ENCODE results near the gene C4orf51.

The C4orf51 gene

DNA sequence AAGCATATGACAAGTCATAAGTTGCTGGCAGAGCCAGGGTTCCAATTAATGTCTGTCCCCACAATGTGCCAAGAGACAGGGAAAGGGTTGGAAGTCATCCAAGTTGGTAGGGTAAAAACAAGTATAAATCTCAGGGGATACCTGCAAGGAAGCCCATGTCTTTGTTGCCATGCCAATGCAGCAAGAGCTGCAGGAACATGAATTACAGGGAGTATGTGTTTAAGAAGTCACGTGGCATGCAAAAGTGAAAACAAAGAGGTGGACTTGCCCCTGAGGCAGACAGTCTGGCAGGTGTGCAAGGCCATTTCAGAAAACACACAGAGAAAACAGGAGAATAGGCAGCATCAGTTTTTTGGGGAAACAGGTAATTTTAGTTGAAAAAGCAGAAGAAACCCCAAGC, 29.4 kb downstream of the C4orf51 start:
- FAIRE-seq (no peak), DNase-seq (ENCODE audit: low spot score) (no peak)

DNA sequence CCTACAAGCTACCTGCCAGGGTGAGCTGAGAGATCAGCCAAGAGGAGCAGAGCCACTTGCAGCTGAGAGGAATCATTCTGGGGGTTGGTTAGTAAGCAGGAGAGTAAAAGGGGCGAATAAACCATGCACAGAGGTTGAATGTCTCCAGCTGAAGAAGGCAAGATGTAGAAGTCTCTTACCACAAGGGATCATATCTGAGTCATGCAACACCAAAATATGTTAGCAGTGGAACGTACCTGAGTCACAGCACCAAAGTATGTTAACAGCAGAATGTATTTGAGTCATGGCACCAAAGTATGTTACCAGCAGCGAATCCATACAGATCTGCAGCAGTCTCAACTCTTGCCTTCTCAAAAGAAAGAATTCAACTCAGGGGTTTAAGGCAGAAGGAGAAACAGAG, 29.9 kb downstream of the C4orf51 start:
- DNase-seq (ENCODE audit: low spot score) (peak; percentile 28), FAIRE-seq (no peak)

DNA sequence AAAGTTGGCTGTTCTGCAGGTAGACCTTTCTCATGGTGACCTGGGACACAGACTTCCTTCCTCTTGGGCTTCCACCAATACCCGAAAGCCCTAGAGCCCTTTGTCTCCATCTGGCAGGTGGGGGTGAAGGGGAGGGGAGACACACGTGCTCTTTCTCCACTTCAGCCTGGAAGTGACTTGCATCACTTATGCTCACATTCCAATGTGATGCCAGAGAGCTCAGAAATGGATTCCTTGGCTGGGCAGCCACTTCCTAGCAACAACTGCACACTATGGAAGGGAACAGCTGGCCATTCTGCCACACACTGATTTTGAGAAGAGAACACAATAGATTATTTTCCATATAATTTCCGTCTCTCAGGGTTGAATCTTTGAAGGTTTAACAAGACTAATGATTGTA, 36.3 kb downstream of the C4orf51 start:
- FAIRE-seq (no peak), DNase-seq (ENCODE audit: low spot score) (no peak)

DNA sequence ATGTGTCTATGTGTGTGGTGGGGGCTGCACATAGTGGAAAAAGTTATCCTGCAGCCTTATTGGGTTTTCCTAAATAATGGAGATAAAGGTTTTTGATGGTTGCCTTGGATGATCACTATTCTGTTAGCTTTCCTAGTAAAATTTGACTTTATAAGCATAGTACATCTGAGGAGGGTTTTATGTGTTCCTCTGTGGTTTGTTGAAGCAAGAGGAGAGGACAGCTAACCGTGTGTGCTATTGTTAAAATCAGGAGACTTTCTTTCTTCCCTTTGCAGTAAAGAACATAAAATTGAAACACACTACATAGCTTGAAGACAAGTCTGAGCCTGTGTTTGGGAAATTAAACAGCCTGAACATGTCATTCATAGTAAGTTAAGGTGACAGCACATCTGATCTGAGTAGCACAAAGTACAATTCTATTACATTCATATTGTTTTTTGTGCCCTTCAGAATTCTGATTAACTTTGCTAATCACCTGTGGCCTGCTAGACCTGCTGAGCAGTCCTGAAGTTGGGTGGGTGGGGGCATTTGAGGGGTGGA, 36.8 kb downstream of the C4orf51 start:
- FAIRE-seq (no peak), DNase-seq (ENCODE audit: low spot score) (no peak)

DNA sequence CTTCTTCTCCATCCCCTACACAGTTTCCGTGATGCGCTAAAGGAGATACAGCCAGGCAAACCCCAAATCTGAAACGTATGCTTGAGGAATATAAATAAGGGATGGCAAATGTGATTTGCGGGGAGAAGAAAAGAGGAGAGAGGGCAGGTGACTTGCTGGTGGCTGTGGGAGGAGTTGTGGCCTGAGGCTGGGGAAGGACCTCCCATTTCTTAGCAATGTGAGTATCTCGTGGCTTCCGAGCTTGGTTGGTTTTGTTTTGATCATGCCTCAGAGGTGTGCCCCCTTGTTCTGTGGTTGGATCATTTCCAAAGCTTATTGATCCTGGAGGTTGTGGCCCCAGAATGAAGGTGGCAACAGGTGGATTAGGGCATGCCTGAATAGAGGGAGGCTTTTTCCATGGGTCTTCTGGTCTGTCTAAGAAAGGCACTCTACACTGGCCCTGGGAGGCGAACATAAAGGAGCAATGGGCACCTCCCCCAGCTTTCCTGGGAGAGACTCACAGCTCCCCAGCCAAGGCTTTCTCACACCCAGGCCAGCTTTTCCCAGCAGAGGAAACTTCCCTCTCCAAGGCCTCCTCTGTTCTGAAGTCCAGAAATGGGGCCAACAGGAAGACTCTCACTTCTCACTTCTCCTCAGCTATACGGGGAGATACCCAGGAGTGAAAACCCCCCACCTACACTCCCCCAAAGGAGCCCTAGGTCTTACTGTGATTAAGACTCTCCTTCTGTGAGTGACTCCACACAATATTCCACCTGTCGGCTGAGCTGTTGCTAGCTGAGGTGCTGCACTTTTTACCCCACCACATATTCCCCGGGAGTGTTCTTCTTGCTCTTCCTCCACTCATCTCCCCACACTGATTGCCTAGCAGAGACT, 40.0 kb downstream of the C4orf51 start:
- DNase-seq (ENCODE audit: low spot score) (no peak), FAIRE-seq (no peak)

DNA sequence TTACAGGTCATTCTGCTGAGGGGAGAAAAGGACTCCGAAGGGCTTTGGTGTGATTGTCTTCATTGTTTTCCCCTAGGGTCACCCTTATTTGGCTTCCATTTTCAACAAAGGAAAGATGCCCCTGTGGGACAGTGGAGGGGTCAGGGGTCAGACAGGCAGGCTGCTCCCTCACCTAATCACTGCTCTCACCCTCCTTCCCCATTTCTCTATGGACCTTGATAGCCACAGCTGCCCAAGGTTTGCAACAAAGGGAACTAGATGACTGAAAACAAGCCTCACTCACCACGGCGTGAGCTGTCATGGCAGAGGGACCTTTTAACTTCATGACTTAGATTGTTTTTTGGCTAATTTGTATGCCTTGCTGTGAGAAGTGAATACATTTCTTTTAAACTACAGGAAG, 40.7 kb downstream of the C4orf51 start:
- DNase-seq (ENCODE audit: low spot score) (no peak), FAIRE-seq (no peak)

DNA sequence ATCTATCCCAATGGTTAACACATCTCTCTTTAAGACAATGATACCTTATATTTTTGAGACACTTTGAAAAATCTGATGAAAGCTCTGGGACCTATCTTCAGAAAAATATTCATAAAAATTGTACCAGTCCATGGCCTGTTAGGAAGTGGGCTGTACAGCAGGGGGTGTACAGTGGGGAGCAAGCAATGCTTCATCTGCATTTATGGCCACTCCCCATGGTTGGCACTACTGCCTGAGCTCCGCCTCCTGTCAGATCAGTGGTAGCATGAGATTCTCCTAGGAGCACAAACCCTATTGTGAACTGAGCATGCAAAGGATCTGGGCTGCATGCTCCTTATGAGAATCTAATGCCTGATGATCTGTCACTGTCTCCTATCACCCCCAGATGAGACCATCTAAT, 42.6 kb downstream of the C4orf51 start:
- FAIRE-seq: no peak
- no peak for DNase-seq (ENCODE audit: low spot score)

DNA sequence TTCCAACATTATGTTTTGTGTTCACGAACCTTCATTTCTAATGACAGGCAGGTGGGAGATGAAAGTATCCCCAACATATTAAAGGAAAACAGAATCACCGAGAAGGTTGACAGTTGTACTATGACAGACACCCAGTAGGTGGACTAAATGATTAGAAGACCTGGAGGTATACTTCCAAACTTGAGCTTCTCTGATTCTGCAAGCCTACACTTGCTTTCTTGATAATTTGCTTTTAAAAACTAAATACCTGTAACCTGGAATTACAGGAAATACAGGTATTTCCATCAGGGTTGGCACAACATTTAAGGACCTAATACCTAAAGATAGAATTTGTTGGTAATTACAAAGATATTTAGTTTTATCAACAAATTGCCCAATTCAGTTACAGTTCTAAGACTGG, 43.4 kb downstream of the C4orf51 start:
- no peak for FAIRE-seq
- no peak for DNase-seq (ENCODE audit: low spot score)

DNA sequence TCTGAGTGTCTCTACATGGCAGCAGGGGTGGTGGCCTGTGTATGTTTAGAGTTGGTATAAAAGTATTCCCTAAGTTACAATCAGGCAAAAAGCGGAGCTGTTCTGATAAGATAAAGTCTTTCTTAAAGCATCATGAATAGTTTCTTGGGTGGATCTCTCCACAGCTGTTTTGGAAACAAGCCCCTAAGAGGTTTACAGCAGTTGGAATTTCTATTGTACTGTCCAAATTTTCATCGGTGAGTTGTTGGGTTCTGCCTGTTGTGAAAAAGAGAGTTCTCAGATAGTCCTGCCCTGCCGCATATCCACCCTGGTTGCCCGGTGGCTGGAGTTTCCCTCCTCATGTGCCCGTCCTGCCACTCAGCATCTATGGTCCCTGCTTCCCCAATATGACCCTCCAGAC, 50.1 kb downstream of the C4orf51 start:
- DNase-seq (ENCODE audit: low spot score) (no peak), FAIRE-seq (no peak)

DNA sequence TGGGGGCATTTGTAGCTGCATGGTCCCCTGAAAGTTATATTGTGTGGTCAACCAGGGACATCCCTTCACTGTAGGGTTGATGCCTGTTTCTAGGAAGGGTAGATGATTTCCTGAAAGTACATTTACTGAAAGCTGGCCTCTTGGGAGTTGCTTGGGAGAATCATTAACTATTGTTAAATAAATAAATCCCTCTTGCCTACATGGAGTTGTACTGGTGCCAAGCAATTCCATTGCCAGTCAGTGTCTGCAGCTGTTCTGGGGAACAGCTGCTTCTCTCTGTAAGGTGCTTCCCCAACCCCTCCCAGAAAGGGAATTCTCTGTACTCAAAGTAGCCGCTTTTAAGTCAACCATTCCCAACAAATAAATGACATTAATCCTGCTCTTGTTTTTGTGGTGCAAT, 51.1 kb downstream of the C4orf51 start:
- DNase-seq (ENCODE audit: low spot score) (peak; percentile 66), FAIRE-seq (peak; percentile 77)

DNA sequence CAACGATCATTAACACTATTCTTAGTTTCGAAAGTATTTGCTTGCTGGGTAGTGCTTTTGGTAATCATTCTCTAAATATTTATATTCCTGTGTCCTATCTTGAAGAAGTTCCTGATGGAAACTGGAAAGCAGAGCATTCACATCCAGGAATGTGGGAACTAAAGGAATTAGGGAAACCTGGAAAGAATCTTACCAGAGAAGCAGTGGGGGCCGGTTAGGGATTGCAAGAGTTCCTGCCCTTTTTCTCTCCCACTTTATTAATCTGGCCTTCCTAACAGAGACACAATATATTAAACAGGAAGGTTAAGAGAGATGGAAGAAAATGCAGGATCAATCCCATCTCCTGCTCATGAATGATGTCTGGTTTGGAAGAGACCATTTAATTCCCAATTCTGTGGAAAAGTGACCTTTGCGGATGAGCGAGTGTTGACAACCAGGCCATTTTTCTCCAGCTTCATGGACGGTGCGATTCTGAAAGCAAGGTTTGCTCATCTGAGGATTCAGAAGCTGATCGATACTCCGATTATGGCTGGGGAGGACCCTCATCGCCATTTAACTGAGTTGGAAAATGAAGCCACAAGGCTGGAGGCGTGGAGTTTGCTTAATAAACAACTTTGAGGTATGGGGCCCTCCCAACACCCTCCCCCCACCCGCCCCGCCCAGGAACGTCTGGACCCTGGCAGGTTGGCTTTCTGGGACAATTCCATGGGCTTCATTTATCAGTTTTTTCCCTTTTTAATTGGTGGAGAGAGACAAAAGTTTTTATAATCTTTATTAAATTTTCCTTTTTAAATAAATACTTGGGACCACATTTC, 52.3 kb downstream of the C4orf51 start:
- no peak for FAIRE-seq

DNA sequence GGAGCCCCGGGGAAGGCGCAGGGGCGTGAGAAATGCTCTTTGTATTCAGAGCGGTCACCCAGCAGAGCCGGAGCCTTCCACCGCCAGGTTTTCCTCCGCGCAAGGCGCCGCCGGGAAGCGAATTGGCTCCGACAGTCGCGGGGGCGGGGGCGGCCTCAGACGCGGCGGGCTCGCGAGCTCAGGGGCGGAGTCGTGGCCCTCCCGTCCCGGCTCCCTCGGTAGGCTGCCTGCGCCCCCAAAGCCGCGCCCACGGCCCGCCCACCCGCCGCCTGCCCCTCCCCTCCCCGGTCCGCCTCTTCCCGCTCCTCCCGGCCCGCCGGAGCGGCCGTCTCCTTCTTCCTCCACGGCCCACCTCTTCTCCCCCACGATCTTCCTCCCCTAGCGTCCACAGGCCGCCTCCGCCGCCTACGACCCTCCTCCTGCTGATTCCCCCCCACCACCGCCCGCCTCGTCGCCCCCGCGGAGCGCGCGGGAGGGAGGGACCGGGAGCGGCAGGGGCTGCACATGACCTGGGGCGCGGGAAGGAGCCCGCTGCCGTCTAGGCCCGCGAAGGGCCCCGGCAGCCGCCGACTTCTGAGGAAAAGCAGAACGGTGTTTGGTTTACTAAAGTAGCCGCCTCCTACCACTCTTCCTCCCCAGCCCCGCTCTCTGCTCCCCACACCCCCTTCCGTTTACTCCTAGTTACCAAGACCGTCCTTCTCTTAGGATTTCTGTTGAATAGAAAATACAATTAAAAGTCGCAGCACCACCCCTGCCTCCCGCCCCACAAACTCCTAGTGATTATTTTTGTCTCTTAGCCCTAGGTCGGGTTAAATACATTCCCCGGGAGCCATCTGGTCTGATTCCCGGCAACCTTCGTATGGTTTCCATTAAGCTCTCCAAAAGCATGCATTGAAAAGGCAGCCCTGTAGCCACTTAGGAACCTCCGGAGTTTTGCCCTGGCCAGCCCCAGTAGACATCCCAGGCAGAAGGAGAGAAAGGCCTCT, 53.2 kb downstream of the C4orf51 start:
- FAIRE-seq: no peak
- DNase-seq (ENCODE audit: low spot score): peak; percentile 84

More for the DNA sequence above, 52.3 kb downstream of the C4orf51 start:
- DNase-seq (ENCODE audit: low spot score): no peak

DNA sequence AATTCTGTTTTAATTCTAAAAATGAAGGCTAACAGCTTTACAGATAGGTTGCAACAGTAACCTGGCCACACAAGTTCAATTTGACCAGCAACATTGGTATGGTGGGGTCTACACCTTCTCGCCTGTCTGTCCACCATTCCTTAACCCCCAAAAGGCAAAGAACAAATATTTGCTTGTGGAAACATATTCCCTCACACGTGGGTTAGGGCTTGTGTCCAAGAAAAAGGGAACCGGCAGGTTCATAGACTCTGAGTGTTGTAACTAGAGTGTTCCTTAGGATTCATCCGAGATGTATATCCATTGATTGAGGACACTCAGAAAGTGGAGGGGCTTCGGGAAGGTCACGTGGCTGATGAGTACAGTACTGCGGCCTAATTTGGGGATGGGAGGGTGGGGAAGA, 54.1 kb downstream of the C4orf51 start:
- no peak for FAIRE-seq
- peak; percentile 4 for DNase-seq (ENCODE audit: low spot score)

DNA sequence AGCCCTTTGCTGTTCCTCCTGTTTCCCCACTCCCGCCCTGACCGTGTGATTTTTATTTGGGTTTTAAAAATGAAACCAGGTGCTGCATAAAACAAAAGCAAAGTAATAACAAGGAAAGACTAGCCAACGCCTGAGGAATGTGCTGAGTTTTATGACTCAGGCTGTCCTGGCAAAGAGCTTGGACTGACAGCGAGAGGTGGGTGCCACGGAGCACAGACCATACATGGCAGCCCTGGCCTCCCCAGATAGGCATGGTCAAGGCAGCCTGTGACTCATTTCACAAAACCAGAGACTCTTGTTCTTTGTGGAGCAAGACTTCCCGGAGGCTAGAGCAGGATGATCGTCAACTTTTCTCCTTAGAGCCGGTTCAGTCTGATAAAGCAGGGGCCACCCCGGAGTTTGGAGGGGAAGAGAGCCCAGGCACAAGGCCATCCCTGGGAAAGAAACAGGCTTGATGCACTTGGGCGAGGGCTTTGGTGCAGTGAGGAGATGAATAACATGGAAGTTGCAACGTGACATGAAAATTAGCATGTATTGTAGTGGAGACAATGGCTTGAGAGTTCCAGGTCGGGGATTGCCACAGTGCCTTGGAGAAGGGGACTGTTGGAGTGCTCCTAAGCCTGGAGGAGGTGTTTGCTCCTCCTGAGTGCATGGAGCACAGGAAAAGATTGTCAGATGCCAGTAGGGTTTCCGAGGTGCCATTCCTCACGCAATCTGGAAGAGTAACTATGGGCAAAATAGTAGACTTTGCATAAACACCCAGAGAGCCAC, 54.8 kb downstream of the C4orf51 start:
- DNase-seq (ENCODE audit: low spot score) (peak; percentile 99), FAIRE-seq (peak; percentile 94)

DNA sequence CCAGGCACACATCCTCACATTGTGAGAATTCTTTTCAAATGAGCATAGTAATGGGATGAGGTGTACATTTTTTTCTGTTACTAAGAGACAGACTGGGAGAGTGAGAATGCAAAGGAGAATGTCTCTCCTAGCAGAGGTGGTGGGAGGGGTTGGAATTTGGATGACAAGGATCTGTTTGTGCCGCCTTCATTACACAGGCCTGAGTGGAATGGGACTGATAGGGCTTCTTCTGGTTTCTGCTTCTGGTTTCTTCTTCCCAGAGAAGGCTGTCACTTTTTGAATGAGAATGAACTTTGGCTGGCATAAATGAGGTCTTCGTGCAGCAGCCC, 55.4 kb downstream of the C4orf51 start:
- FAIRE-seq (peak; percentile 87), DNase-seq (ENCODE audit: low spot score) (peak; percentile 99)

DNA sequence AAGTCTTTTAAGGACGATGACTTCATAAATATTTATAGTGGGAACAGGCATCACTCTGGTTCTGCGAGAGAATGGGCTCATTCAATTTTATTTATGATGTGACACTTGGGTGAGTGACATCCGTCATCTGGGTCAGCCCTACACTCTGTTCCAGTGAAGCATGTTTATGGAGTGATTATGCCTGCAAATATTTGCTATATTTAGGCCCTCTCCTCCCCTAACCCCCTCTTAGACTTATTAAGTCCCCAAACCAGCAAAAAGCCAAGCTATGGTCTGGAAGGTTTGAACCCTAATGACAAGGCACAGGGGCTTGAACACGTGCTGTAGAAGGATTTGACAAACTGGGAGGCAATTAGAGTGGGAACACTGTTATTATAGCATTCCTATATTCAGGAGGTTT, 55.9 kb downstream of the C4orf51 start:
- no peak for FAIRE-seq
- DNase-seq (ENCODE audit: low spot score): no peak

DNA sequence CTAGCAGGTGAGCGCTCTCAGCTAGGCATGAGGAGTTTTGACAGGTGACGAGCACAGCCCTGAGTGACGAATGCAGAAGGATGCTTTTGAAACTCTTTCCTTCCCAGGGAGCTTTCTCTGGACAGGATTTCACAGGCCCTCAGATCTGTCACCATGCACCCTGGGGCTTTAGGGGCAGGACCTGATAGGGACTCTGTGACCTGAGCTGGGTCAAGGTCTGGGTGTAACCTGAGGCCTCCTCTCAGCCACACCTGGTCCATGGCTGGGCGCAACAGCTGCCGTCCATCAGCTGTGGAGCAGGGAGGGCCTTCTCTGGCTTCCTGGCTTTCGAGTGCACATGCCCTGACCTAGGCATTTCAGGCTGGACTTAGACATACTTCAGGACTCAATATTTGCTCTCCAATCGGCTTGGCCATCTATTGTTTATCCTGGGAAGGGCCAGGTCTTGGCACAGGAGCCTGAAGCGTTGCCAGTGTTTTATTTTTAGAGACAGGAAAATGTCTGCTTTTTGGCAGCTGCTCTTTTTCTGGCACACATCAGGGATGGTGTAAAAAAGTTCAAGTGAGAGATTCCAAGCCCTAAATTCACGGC, 56.4 kb downstream of the C4orf51 start:
- FAIRE-seq: no peak

DNA sequence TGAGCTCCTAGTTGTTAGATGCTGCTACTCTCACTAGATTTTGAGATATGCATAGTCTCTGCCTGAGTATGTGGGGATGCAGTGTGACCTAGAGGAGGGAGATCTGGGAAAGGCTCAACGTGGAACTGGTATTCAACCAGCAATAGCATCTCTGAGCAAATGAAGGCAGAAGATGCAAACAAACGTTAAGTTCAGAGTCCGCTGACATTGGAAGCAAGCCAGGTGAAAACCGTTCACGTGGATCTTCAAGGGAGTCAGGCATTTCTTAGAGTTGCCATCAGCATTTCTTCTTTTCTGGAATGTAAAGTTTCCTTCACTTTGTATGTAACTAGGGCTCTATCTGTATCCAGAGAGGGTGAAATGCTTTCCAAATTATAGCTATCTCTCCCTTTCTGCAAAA, 59.9 kb downstream of the C4orf51 start:
- DNase-seq (ENCODE audit: low spot score): peak; percentile 56
- no peak for FAIRE-seq

More for the DNA sequence above, 56.4 kb downstream of the C4orf51 start:
- DNase-seq (ENCODE audit: low spot score): no peak

DNA sequence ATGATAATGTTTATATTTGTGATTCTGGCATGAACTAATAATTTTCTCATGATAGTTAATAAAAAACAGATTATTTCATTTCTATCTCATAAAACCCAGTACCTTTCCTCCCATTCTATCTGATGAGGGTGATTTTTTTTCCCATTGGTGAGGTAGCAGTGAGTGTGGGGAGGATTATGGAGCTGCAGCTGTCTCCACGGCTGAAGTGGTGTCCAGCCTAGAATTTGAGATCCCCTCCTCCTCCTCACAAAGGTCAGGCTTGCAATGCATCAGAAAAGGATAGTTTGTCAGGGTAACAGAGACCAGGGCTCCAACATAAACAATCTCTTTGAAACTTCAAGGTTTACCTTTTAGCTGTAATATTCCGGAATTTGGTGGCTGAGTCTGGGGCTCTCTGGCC, 60.9 kb downstream of the C4orf51 start:
- FAIRE-seq (no peak), DNase-seq (ENCODE audit: low spot score) (no peak)

DNA sequence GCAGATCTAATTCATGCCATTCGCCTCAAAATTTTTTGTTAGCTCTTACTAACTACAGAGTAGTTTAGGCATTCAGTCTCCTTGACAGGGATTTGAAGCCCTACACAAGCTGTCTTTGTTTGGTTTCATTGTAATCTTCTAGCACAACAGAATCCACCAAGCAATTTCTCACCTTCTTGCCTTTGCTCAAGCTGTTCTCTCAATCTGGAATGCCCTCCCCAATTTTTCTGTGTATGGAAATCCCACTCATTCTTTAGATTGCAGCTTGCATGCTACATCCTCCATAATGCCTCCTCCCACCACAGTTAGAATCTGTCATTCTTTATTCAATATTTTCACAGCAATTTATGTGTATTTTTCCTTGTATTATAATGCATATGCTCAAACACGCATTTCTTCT, 63.7 kb downstream of the C4orf51 start:
- no peak for FAIRE-seq
- DNase-seq (ENCODE audit: low spot score): no peak
